Skeletal muscle tissue (tissue), 4 donors: ENCODE data around the gene PDE10A. TPM values are rescaled to one million over a fixed set of nuclear protein-coding genes. Genes with fewer than 3 reads are reported as not detected.
A peak's percentile ranks its signal among the peaks of the same experiment; 100 is the strongest.
"Not testable (repeated sequence)": the region's sequence is repeated elsewhere in the genome, so short reads cannot be mapped to it uniquely, and the experiment has no call there.

Experiments
- H3K27ac ChIP-seq: one replicate; pipeline ENCODE4 v1.7.0; 2013; ENCODE audit warnings: mild to moderate bottlenecking, low read depth, low read length, inconsistent platforms
- H3K27me3 ChIP-seq, 3 donors: one replicate each; pipeline ENCODE4 v1.7.0; 2013; ENCODE audit warnings: low read length in 3 of 3; ENCODE audit not compliant: control insufficient read depth in 3 of 3, insufficient read depth in 3 of 3
- H3K36me3 ChIP-seq, 3 donors: one replicate each; pipeline ENCODE4 v1.7.0; 2013; ENCODE audit warnings: low read length in 3 of 3; ENCODE audit not compliant: control insufficient read depth in 3 of 3, insufficient read depth in 3 of 3
- H3K4me1 ChIP-seq, 3 donors: one replicate each; pipeline ENCODE4 v1.7.0; 2013; ENCODE audit warnings: low read length in 3 of 3, mild to moderate bottlenecking in 3 of 3; ENCODE audit not compliant: control insufficient read depth in 3 of 3, insufficient read depth in 3 of 3
- H3K4me3 ChIP-seq, 3 donors: one replicate each; pipeline ENCODE4 v1.7.0; 2013; ENCODE audit warnings: low read length in 3 of 3
- H3K9ac ChIP-seq, 3 donors: one replicate each; pipeline ENCODE4 v1.7.0; 2013; ENCODE audit warnings: low read length in 3 of 3, mild to moderate bottlenecking in 3 of 3, moderate library complexity in 2 of 3, low read depth in 1 of 3
- H3K9me3 ChIP-seq, 3 donors: one replicate each; pipeline ENCODE4 v1.7.0; 2013; ENCODE audit warnings: low read length in 3 of 3; ENCODE audit not compliant: control insufficient read depth in 3 of 3
- total RNA-seq: library from RNA; depleted of rRNA; stranded (reverse); fragments of >200 nt; gene quantifications from one replicate; pipeline ENCODE4 v1.2.3, GENCODE V29; 2014
- donor health status: Osteomylitis.

PDE10A gene
- total RNA-seq, 1 donor from 2014 or later: 11.0 TPM

GRCh38 chr6:165617528-165617927 lies 45.5 kb downstream of the PDE10A start:
- Histone ChIP-seq H3K4me3 (no peak overlapping the region), H3K27ac (no peak overlapping the region), H3K9me3 (no peaks in the 10 kb centered on the region), H3K36me3 (no peaks in the 10 kb centered on the region), H3K4me1 (no peaks in the 10 kb centered on the region), H3K9ac (no peak overlapping the region), H3K27me3 (no peaks in the 10 kb centered on the region)

GRCh38 chr6:165616116-165616515 lies 46.9 kb downstream of the PDE10A start:
- Histone ChIP-seq H3K4me1 (no peaks in the 10 kb centered on the region), H3K9ac (peak overlapping the region in 1 of 3 donors; percentile 23), H3K36me3 (no peaks in the 10 kb centered on the region), H3K9me3 (no peaks in the 10 kb centered on the region), H3K27me3 (no peaks in the 10 kb centered on the region), H3K27ac (peak overlapping the region; percentile 63), H3K4me3 (peak overlapping the region; percentile 23 to 73 (median 46))

- H3K4me1 ChIP-seq: no peaks in the 10 kb centered on the region
- H3K9ac ChIP-seq: peak overlapping the region in 2 of 3 donors; percentile 23 to 26
- H3K9me3 ChIP-seq: no peaks in the 10 kb centered on the region
- peak overlapping the region; percentile 23 to 73 (median 46) for H3K4me3 ChIP-seq
- no peaks in the 10 kb centered on the region for H3K27me3 ChIP-seq
- H3K27ac ChIP-seq: peak overlapping the region; percentile 63
- no peaks in the 10 kb centered on the region for H3K36me3 ChIP-seq
Measured at GRCh38 chr6:165615636-165616035, 47.4 kb downstream of the PDE10A start.

GRCh38 chr6:165611294-165611693 lies 51.7 kb downstream of the PDE10A start:
- H3K4me3 ChIP-seq: no peak overlapping the region
- no peaks in the 10 kb centered on the region for H3K27me3 ChIP-seq
- no peak overlapping the region for H3K9ac ChIP-seq
- no peaks in the 10 kb centered on the region for H3K36me3 ChIP-seq
- no peaks in the 10 kb centered on the region for H3K9me3 ChIP-seq
- no peak overlapping the region for H3K27ac ChIP-seq
- H3K4me1 ChIP-seq: no peaks in the 10 kb centered on the region

GRCh38 chr6:165608577-165608976 lies 54.5 kb downstream of the PDE10A start:
- H3K4me1 ChIP-seq, H3K9me3 ChIP-seq, H3K27ac ChIP-seq, H3K36me3 ChIP-seq, H3K4me3 ChIP-seq, H3K9ac ChIP-seq, H3K27me3 ChIP-seq: not testable (repeated sequence)

GRCh38 chr6:165606740-165607008 lies 56.4 kb downstream of the PDE10A start:
- no peak overlapping the region for H3K9ac ChIP-seq
- no peaks in the 10 kb centered on the region for H3K36me3 ChIP-seq
- no peaks in the 10 kb centered on the region for H3K9me3 ChIP-seq
- H3K27ac ChIP-seq: no peak overlapping the region
- no peaks in the 10 kb centered on the region for H3K4me1 ChIP-seq
- H3K4me3 ChIP-seq: no peak overlapping the region
- H3K27me3 ChIP-seq: no peaks in the 10 kb centered on the region

- Histone ChIP-seq H3K27me3 (no peaks in the 10 kb centered on the region), H3K4me3 (no peak overlapping the region), H3K9ac (no peak overlapping the region)
Measured at GRCh38 chr6:165605901-165606739, 56.9 kb downstream of the PDE10A start.

GRCh38 chr6:165605182-165605875 lies 57.7 kb downstream of the PDE10A start:
- Histone ChIP-seq H3K27ac (no peak overlapping the region), H3K4me1 (no peaks in the 10 kb centered on the region), H3K4me3 (no peak overlapping the region), H3K27me3 (no peaks in the 10 kb centered on the region), H3K36me3 (no peaks in the 10 kb centered on the region), H3K9me3 (no peaks in the 10 kb centered on the region), H3K9ac (no peak overlapping the region)

More at GRCh38 chr6:165605901-165606739, 56.9 kb downstream of the PDE10A start:
- Histone ChIP-seq H3K36me3 (no peaks in the 10 kb centered on the region), H3K9me3 (no peaks in the 10 kb centered on the region), H3K4me1 (no peaks in the 10 kb centered on the region), H3K27ac (no peak overlapping the region)

GRCh38 chr6:165602291-165602690 lies 60.8 kb downstream of the PDE10A start:
- Histone ChIP-seq H3K4me1 (no peaks in the 10 kb centered on the region), H3K27me3 (no peaks in the 10 kb centered on the region), H3K4me3 (no peak overlapping the region), H3K9me3 (no peaks in the 10 kb centered on the region), H3K36me3 (no peaks in the 10 kb centered on the region), H3K27ac (no peak overlapping the region), H3K9ac (no peak overlapping the region)

GRCh38 chr6:165600606-165601005 lies 62.4 kb downstream of the PDE10A start:
- H3K9ac ChIP-seq: no peak overlapping the region
- H3K27me3 ChIP-seq: no peaks in the 10 kb centered on the region
- no peak overlapping the region for H3K27ac ChIP-seq
- no peak overlapping the region for H3K4me3 ChIP-seq
- H3K9me3 ChIP-seq: no peaks in the 10 kb centered on the region
- H3K36me3 ChIP-seq: no peaks in the 10 kb centered on the region
- no peaks in the 10 kb centered on the region for H3K4me1 ChIP-seq
